ENCODE results near the gene SPEN. TPM values are rescaled to one million over a fixed set of nuclear protein-coding genes. Genes with fewer than 3 reads are reported as not detected.
A peak's percentile ranks its signal among the peaks of the same experiment; 100 is the strongest.

Gene SPEN
- total and polyA plus RNA-seq, 11 donors = 11.0 to 41.5 (median 21.8) TPM

DNA sequence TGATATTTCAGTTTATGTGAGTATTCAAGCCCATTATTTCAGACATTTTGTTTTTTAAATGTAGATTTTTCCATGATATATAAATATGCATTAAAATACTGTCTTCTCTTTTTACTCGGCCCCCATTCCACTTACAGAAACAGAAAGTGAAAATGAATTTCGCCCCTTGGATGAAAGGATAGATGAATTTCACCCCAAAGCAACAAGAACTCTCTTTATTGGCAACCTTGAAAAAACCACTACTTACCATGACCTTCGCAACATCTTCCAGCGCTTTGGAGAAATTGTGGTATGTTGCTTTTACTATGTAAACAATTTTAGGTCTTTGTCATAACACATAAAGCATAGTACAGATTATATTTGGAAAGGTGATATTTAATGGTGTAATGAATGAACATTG lies 68.5 kb downstream of the SPEN start:
- whole genome bisulfite sequencing, 4 donors = 81 to 89% (median 83%) methylated on average over 4 of the region's 4 CpGs
- H3K4me1 ChIP-seq = peaks cover 0 to 23% (median 1%) of the 10 kb centered on the region in 12 donors
- DNase-seq (no peak), ATAC-seq (no peak)
- H3K9me3 ChIP-seq = no peaks in the 10 kb centered on the region
- H3K4me3 ChIP-seq = peak overlapping the region in 1 of 12 donors; percentile 13
- peak overlapping the region in 1 of 12 donors; percentile 50 for H3K27ac ChIP-seq
- peaks cover 0 to 100% (median 92%) of the 10 kb centered on the region in 9 donors for H3K36me3 ChIP-seq
- no peaks in the 10 kb centered on the region for H3K27me3 ChIP-seq
- no peak for TF ChIP-seq POLR2A (IDR thresholded peaks at IDR 0.05)
- TF ChIP-seq, protein P1, sequence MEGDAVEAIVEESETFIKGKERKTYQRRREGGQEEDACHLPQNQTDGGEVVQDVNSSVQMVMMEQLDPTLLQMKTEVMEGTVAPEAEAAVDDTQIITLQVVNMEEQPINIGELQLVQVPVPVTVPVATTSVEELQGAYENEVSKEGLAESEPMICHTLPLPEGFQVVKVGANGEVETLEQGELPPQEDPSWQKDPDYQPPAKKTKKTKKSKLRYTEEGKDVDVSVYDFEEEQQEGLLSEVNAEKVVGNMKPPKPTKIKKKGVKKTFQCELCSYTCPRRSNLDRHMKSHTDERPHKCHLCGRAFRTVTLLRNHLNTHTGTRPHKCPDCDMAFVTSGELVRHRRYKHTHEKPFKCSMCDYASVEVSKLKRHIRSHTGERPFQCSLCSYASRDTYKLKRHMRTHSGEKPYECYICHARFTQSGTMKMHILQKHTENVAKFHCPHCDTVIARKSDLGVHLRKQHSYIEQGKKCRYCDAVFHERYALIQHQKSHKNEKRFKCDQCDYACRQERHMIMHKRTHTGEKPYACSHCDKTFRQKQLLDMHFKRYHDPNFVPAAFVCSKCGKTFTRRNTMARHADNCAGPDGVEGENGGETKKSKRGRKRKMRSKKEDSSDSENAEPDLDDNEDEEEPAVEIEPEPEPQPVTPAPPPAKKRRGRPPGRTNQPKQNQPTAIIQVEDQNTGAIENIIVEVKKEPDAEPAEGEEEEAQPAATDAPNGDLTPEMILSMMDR (IDR thresholded peaks at IDR 0.05) = no peak
- intact Hi-C loops (cut with DNase I) = loop anchor here in 1 of 10 donors (10.0 kb wide), 1 partner anchor 101 kb away; no protein-coding TSS in a partner anchor

DNA sequence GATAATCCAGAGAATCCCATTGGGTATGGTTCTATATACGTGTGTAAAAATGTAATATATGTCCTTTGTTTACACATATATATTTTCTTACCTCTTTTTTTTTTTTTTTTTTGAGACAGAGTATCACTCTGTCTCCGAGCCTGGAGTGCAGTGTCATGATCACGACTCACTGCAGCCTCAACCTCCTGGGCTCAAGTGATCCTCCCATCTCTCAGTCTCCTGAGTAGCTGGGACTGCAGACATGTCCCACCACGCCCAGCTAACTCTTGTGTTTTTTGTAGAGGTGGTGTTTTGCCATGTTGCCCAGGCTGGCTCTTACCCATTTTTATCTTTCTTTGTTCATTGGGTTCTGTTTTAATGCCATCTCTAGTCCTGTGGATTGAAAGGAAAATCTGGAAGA lies 68.9 kb downstream of the SPEN start:
- WGBS, 4 donors = 76 to 85% (median 83%) methylated on average over 4 of the region's 4 CpGs
- Histone ChIP-seq H3K4me3 (peak overlapping the region in 1 of 12 donors; percentile 13), H3K27me3 (no peaks in the 10 kb centered on the region), H3K4me1 (peaks cover 0 to 23% (median 1%) of the 10 kb centered on the region in 12 donors), H3K27ac (peak overlapping the region in 4 of 12 donors; percentile 11 to 50 (median 26)), H3K9me3 (no peaks in the 10 kb centered on the region), H3K36me3 (peaks cover 0 to 100% (median 92%) of the 10 kb centered on the region in 9 donors)
- intact Hi-C loops (cut with DNase I) = loop anchor here in 1 of 10 donors (10.0 kb wide), 1 partner anchor 102 kb away; no protein-coding TSS in a partner anchor
- no peak for TF ChIP-seq POLR2A (IDR thresholded peaks at IDR 0.05)
- TF ChIP-seq, protein P1 (IDR thresholded peaks at IDR 0.05) = no peak
- DNase-seq = no peak
- ATAC-seq = no peak

DNA sequence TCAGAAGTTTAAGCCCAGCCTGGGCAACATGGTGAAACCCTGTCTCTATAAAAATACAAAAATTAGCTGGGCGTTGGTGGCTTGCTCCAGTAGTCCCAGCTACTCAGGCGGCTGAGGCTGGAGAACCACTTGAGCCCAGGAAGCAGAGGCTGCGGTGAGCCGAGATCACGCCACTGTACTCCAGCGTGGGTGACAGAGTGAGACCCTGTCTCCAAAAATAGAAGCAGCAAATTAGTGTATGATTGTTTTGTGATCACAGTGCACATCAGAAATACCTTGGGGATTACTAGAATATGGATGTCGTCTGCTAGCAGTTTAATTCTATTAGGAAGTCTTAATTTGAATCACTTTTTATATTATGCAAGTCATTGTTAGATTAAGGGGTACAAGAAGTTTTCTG lies 69.4 kb downstream of the SPEN start:
- Histone ChIP-seq H3K27ac (peak overlapping the region in 3 of 12 donors; percentile 13 to 40 (median 30)), H3K4me1 (peaks cover 0 to 23% (median 1%) of the 10 kb centered on the region in 12 donors), H3K36me3 (peaks cover 0 to 100% (median 92%) of the 10 kb centered on the region in 9 donors), H3K4me3 (no peak overlapping the region), H3K27me3 (no peaks in the 10 kb centered on the region), H3K9me3 (no peaks in the 10 kb centered on the region)
- peak in 1 of 4 donors; percentile 54 for ATAC-seq
- WGBS, 4 donors = 44 to 68% (median 64%) methylated on average over 7 of the region's 7 CpGs
- no peak for TF ChIP-seq POLR2A (IDR thresholded peaks at IDR 0.05)
- TF ChIP-seq, protein P1 (IDR thresholded peaks at IDR 0.05) = no peak
- DNase-seq = no peak
- intact Hi-C loops (cut with DNase I) = loop anchor here in 1 of 10 donors (10.0 kb wide), 1 partner anchor 102 kb away; no protein-coding TSS in a partner anchor

DNA sequence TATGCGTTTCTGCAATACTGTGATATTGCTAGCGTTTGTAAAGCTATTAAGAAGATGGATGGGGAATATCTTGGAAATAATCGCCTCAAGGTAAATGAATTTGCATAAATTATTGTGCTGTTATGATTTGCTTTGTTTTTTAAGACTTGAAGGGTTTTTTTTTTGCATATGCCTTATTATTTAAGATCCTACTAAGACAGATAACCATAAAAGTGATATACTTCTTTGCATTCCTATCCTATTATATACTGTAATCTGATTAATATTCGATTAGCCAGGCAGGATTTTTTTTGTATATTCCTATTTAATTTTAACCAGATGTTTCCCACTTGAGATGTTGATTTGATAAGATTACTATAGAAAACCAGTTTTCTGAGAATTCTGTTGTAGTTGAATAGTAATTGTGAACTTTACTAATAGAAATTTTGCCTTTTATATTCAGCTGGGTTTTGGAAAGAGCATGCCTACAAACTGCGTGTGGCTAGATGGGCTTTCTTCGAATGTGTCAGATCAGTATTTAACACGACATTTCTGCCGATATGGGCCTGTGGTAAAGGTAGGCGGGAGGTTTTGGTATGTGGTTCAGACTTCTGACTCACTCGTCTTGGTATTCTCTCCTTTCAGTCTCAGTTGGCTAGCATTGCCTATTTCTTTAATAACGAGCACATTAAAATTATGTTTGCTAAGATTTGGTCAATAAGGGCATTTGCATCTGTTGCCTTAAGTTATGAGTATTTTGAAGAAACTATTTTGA lies 71.6 kb downstream of the SPEN start:
- 90 to 95% (median 92%) methylated on average over 11 of the region's 11 CpGs for WGBS, 4 donors
- ATAC-seq (no peak), DNase-seq (no peak)
- H3K4me1 ChIP-seq = peaks cover 0 to 23% (median 1%) of the 10 kb centered on the region in 12 donors
- no peaks in the 10 kb centered on the region for H3K9me3 ChIP-seq
- H3K27ac ChIP-seq = no peak overlapping the region
- peaks cover 0 to 100% (median 92%) of the 10 kb centered on the region in 9 donors for H3K36me3 ChIP-seq
- H3K27me3 ChIP-seq = no peaks in the 10 kb centered on the region
- intact Hi-C loops (cut with DNase I) = loop anchor here in 1 of 10 donors (10.0 kb wide), 1 partner anchor 104 kb away; no protein-coding TSS in a partner anchor
- TF ChIP-seq, protein P1 (IDR thresholded peaks at IDR 0.05) = no peak
- no peak for TF ChIP-seq POLR2A (IDR thresholded peaks at IDR 0.05)
- no peak overlapping the region for H3K4me3 ChIP-seq
